ENCODE data around the gene RETREG3. TPM values are rescaled to one million over a fixed set of nuclear protein-coding genes. Genes with fewer than 3 reads are reported as not detected.

The RETREG3 gene
- total and polyA plus RNA-seq, 5 donors from 2014 or later, result 116 to 243 (median 214) TPM

GRCh38 chr17:42577140-42577531 is 32.0 kb downstream of the RETREG3 start:
- H3K36me3 Mint-ChIP-seq, result peaks cover 18% of the 10 kb centered on the region
- Histone ChIP-seq H3K36me3 (ENCODE audit: control insufficient read depth, insufficient read depth, low read length) (peaks cover 49% of the 10 kb centered on the region), H3K4me1 (ENCODE audit: control insufficient read depth, insufficient read depth, low read length, poor library complexity, severe bottlenecking) (peaks cover 19% of the 10 kb centered on the region), H3K9me3 (ENCODE audit: control insufficient read depth in 2 of 2, low read length in 2 of 2) (no peaks in the 10 kb centered on the region), H3K27ac (ENCODE audit: insufficient read depth, low read length, poor library complexity, severe bottlenecking) (peak overlapping the region; percentile 69), H3K4me3 (ENCODE audit: low read depth, low read length) (peak overlapping the region; percentile 35), H3K27me3 (ENCODE audit: control insufficient read depth, insufficient read depth, low read length) (no peaks in the 10 kb centered on the region)
- ATAC-seq (ENCODE audit: low read depth in 2 of 2) (no peak), DNase-seq (peak in 1 of 3 donors; percentile 28)
- H3K27me3 Mint-ChIP-seq, result no peaks in the 10 kb centered on the region
- H3K4me1 Mint-ChIP-seq, result peaks cover 9 to 35% (median 26%) of the 10 kb centered on the region in 4 donors
- no peaks in the 10 kb centered on the region for H3K9me3 Mint-ChIP-seq
- H3K4me3 Mint-ChIP-seq, result peak overlapping the region; percentile 3 to 99 (median 92)
- peak overlapping the region in 2 of 3 donors; percentile 85 to 94 for H3K27ac Mint-ChIP-seq

DNA sequence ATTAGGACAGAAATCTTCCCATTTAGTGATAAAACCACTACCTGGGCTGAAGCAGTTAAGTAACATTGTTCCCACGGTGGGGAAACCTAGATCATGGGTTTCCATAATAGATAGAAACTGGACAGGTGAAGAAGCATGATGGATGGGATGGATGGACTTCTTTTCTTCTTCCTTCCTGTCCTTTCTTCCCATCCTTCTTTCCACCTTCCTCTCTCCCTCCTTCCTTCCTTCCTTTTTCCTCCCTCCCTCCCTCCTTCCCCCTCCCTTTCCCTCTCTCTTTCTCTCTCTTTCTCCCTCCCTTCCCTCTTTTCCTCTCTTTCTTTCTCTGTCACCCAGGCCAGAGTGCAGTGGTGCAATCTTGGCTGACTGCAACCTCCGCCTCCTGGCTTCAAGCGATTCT is 34.7 kb downstream of the RETREG3 start:
- H3K9me3 Mint-ChIP-seq, result no peaks in the 10 kb centered on the region
- H3K36me3 Mint-ChIP-seq, result peaks cover 31% of the 10 kb centered on the region
- Histone ChIP-seq H3K4me3 (ENCODE audit: low read depth, low read length) (no peak overlapping the region), H3K36me3 (ENCODE audit: control insufficient read depth, insufficient read depth, low read length) (peaks cover 54% of the 10 kb centered on the region), H3K9me3 (ENCODE audit: control insufficient read depth in 2 of 2, low read length in 2 of 2) (no peaks in the 10 kb centered on the region), H3K4me1 (ENCODE audit: control insufficient read depth, insufficient read depth, low read length, poor library complexity, severe bottlenecking) (peaks cover 19% of the 10 kb centered on the region), H3K27ac (ENCODE audit: insufficient read depth, low read length, poor library complexity, severe bottlenecking) (no peak overlapping the region), H3K27me3 (ENCODE audit: control insufficient read depth, insufficient read depth, low read length) (no peaks in the 10 kb centered on the region)
- no peaks in the 10 kb centered on the region for H3K27me3 Mint-ChIP-seq
- no peak overlapping the region for H3K4me3 Mint-ChIP-seq
- H3K27ac Mint-ChIP-seq, result no peak overlapping the region
- ATAC-seq (ENCODE audit: low read depth in 2 of 2), result no peak
- H3K4me1 Mint-ChIP-seq, result peaks cover 9 to 43% (median 28%) of the 10 kb centered on the region in 4 donors
- no peak for DNase-seq

DNA sequence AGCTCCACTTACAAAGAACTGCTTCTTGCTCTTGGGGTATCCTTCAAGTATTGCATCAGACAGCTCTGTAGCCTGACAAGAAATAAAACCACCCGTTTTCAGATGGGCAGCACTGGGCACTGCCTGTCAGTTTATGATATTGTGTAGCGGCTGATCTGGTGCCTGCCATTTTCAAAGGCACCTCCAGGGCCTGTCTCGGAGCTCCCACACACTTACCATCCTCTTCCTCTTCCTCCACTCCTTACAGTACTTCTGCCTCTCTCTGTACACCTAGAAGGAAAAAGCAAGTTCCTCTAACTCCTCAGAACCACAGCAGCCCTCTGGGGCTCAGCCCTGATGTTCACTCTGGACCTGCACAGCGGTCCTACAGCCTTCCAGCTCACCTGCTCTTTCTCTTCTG is 36.1 kb downstream of the RETREG3 start:
- peaks cover 66% of the 10 kb centered on the region for H3K36me3 ChIP-seq (ENCODE audit: control insufficient read depth, insufficient read depth, low read length)
- H3K4me3 ChIP-seq (ENCODE audit: low read depth, low read length), result no peak overlapping the region
- H3K9me3 Mint-ChIP-seq, result no peaks in the 10 kb centered on the region
- ATAC-seq (ENCODE audit: low read depth in 2 of 2) (no peak), DNase-seq (no peak)
- peaks cover 24% of the 10 kb centered on the region for H3K4me1 ChIP-seq (ENCODE audit: control insufficient read depth, insufficient read depth, low read length, poor library complexity, severe bottlenecking)
- no peak overlapping the region for H3K27ac ChIP-seq (ENCODE audit: insufficient read depth, low read length, poor library complexity, severe bottlenecking)
- H3K36me3 Mint-ChIP-seq, result peaks cover 31% of the 10 kb centered on the region
- peak overlapping the region in 1 of 3 donors; percentile 16 for H3K27ac Mint-ChIP-seq
- H3K27me3 ChIP-seq (ENCODE audit: control insufficient read depth, insufficient read depth, low read length), result no peaks in the 10 kb centered on the region
- no peak overlapping the region for H3K4me3 Mint-ChIP-seq
- H3K4me1 Mint-ChIP-seq, result peaks cover 9 to 47% (median 30%) of the 10 kb centered on the region in 4 donors
- no peaks in the 10 kb centered on the region for H3K9me3 ChIP-seq (ENCODE audit: control insufficient read depth in 2 of 2, low read length in 2 of 2)
- no peaks in the 10 kb centered on the region for H3K27me3 Mint-ChIP-seq

DNA sequence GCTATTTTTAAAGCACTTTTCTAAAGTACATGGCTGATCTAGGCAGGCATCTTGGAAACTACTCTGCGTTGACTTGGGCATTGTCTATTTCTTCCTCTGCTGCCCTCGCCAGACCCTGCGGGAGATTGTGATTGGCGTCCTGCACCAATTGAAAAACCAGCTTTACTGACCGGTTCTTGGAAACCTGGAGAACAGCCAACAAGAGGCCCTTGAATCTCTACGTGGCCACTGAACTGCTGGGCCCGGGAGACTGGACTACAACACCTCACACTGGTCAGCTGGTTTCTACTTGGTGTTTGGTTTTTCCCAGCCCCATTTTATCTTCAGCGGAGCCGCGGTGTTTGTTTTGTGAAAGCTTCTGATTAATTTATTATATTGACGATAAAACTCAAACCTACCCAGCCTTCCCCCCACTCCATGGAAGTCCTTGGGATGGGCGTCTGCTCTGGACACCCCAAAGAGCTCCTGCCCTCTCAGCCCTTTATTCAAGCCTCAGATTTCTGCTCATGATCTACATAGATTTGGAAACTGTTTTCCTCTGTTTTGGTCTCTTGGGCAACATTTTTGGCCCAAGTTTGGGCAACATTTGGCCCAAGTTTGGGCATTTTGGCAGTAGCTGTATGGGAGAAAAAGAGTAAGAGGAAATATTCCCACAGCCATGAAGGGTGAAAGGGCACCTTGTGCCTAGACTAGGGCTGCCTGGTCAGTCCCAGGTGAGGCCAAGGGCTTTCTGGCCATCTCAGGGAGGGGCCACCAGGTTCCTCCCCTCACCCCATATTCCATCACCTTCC is 37.5 kb downstream of the RETREG3 start:
- peaks cover 31% of the 10 kb centered on the region for H3K36me3 Mint-ChIP-seq
- H3K9me3 Mint-ChIP-seq, result no peaks in the 10 kb centered on the region
- no peak overlapping the region for H3K27ac Mint-ChIP-seq
- no peaks in the 10 kb centered on the region for H3K27me3 Mint-ChIP-seq
- no peak overlapping the region for H3K4me3 ChIP-seq (ENCODE audit: low read depth, low read length)
- peaks cover 22% of the 10 kb centered on the region for H3K4me1 ChIP-seq (ENCODE audit: control insufficient read depth, insufficient read depth, low read length, poor library complexity, severe bottlenecking)
- H3K4me3 Mint-ChIP-seq, result peak overlapping the region in 2 of 4 donors; percentile 47 to 83
- no peak overlapping the region for H3K27ac ChIP-seq (ENCODE audit: insufficient read depth, low read length, poor library complexity, severe bottlenecking)
- H3K36me3 ChIP-seq (ENCODE audit: control insufficient read depth, insufficient read depth, low read length), result peaks cover 66% of the 10 kb centered on the region
- DNase-seq, result no peak
- no peaks in the 10 kb centered on the region for H3K9me3 ChIP-seq (ENCODE audit: control insufficient read depth in 2 of 2, low read length in 2 of 2)
- H3K27me3 ChIP-seq (ENCODE audit: control insufficient read depth, insufficient read depth, low read length), result no peaks in the 10 kb centered on the region
- ATAC-seq (ENCODE audit: low read depth in 2 of 2), result no peak
- peaks cover 9 to 44% (median 24%) of the 10 kb centered on the region in 4 donors for H3K4me1 Mint-ChIP-seq

- Histone ChIP-seq H3K36me3 (ENCODE audit: control insufficient read depth, insufficient read depth, low read length) (peaks cover 66% of the 10 kb centered on the region), H3K4me1 (ENCODE audit: control insufficient read depth, insufficient read depth, low read length, poor library complexity, severe bottlenecking) (peaks cover 37% of the 10 kb centered on the region), H3K9me3 (ENCODE audit: control insufficient read depth in 2 of 2, low read length in 2 of 2) (no peaks in the 10 kb centered on the region), H3K4me3 (ENCODE audit: low read depth, low read length) (no peak overlapping the region), H3K27me3 (ENCODE audit: control insufficient read depth, insufficient read depth, low read length) (no peaks in the 10 kb centered on the region), H3K27ac (ENCODE audit: insufficient read depth, low read length, poor library complexity, severe bottlenecking) (no peak overlapping the region)
- Mint-ChIP-seq H3K27ac (peak overlapping the region; percentile 65 to 94 (median 75)), H3K4me3 (peak overlapping the region in 3 of 4 donors; percentile 83 to 97 (median 95)), H3K4me1 (peaks cover 4 to 54% (median 26%) of the 10 kb centered on the region in 4 donors), H3K27me3 (no peaks in the 10 kb centered on the region), H3K9me3 (peaks cover 0 to 2% (median 0%) of the 10 kb centered on the region in 7 donors), H3K36me3 (peaks cover 25% of the 10 kb centered on the region)
- DNase-seq (no peak), ATAC-seq (ENCODE audit: low read depth in 2 of 2) (no peak)
Observed at GRCh38 chr17:42568341-42569111, 40.6 kb downstream of the RETREG3 start.

GRCh38 chr17:42566883-42567573 is 42.1 kb downstream of the RETREG3 start, which contains the start of gene MLX:
Gene MLX, plus strand, starts transcription at chr17:42567100. Its CDS starts 25 bp downstream, at chr17:42567125.
- Histone ChIP-seq H3K9me3 (ENCODE audit: control insufficient read depth in 2 of 2, low read length in 2 of 2) (no peaks in the 10 kb centered on the region), H3K36me3 (ENCODE audit: control insufficient read depth, insufficient read depth, low read length) (peaks cover 51% of the 10 kb centered on the region), H3K4me3 (ENCODE audit: low read depth, low read length) (peak within 1 kb of the TSS; percentile 89), H3K4me1 (ENCODE audit: control insufficient read depth, insufficient read depth, low read length, poor library complexity, severe bottlenecking) (peaks cover 51% of the 10 kb centered on the region), H3K27me3 (ENCODE audit: control insufficient read depth, insufficient read depth, low read length) (no peaks in the 10 kb centered on the region), H3K27ac (ENCODE audit: insufficient read depth, low read length, poor library complexity, severe bottlenecking) (peak within 1 kb of the TSS; percentile 89)
- Mint-ChIP-seq H3K4me1 (peaks cover 0 to 65% (median 31%) of the 10 kb centered on the region in 4 donors), H3K27ac (peak within 1 kb of the TSS; percentile 94 to 99 (median 98)), H3K27me3 (no peaks in the 10 kb centered on the region), H3K36me3 (peaks cover 20% of the 10 kb centered on the region), H3K9me3 (peaks cover 0 to 2% (median 0%) of the 10 kb centered on the region in 7 donors), H3K4me3 (peak within 1 kb of the TSS; percentile 95 to 97 (median 96))
- DNase-seq (peak; percentile 90 to 95 (median 91)), ATAC-seq (ENCODE audit: low read depth in 2 of 2) (peak; percentile 73 to 75)

GRCh38 chr17:42566215-42566882 is 42.8 kb downstream of the RETREG3 start:
- H3K9me3 Mint-ChIP-seq, result peaks cover 0 to 2% (median 0%) of the 10 kb centered on the region in 7 donors
- H3K4me3 Mint-ChIP-seq, result peak overlapping the region; percentile 95 to 97 (median 96)
- H3K36me3 Mint-ChIP-seq, result peaks cover 16% of the 10 kb centered on the region
- peak overlapping the region; percentile 7 for H3K4me3 ChIP-seq (ENCODE audit: low read depth, low read length)
- ATAC-seq (ENCODE audit: low read depth in 2 of 2) (no peak), DNase-seq (no peak)
- no peaks in the 10 kb centered on the region for H3K9me3 ChIP-seq (ENCODE audit: control insufficient read depth in 2 of 2, low read length in 2 of 2)
- H3K27me3 ChIP-seq (ENCODE audit: control insufficient read depth, insufficient read depth, low read length), result no peaks in the 10 kb centered on the region
- H3K27ac Mint-ChIP-seq, result peak overlapping the region; percentile 94 to 99 (median 98)
- H3K27me3 Mint-ChIP-seq, result no peaks in the 10 kb centered on the region
- H3K4me1 ChIP-seq (ENCODE audit: control insufficient read depth, insufficient read depth, low read length, poor library complexity, severe bottlenecking), result peaks cover 56% of the 10 kb centered on the region
- H3K4me1 Mint-ChIP-seq, result peaks cover 0 to 71% (median 35%) of the 10 kb centered on the region in 4 donors
- H3K27ac ChIP-seq (ENCODE audit: insufficient read depth, low read length, poor library complexity, severe bottlenecking), result peak overlapping the region; percentile 89
- peaks cover 44% of the 10 kb centered on the region for H3K36me3 ChIP-seq (ENCODE audit: control insufficient read depth, insufficient read depth, low read length)
